GM12891 (cell line): ENCODE results near the gene EPS8L3.

Source experiments
- POLR2A ChIP-seq: IDR thresholded peaks from 2 replicates; pipeline ENCODE4 v1.6.1; 2011; ENCODE audit warnings: low read depth, low read length, control low read depth
- POLR2AphosphoS5 ChIP-seq: IDR thresholded peaks from 2 replicates; pipeline ENCODE4 v1.6.1; 2011; ENCODE audit warnings: low read depth, low read length, control low read depth
- SPI1 ChIP-seq: IDR thresholded peaks from 2 replicates; pipeline ENCODE4 v1.6.1; 2011; ENCODE audit warnings: low read depth, low read length, control low read depth
- TAF1 ChIP-seq: IDR thresholded peaks from 2 replicates; pipeline ENCODE4 v1.6.1; 2011; ENCODE audit warnings: low read depth, low read length, control low read depth

- no peak for TF ChIP-seq POLR2A
- no peak for TF ChIP-seq POLR2AphosphoS5
- TF ChIP-seq TAF1 = no peak
- no peak for TF ChIP-seq SPI1
These were observed 2.3 kb upstream of the EPS8L3 start for GRCh38 chr1:109765896-109766615.
